Ectodermal cell (in vitro differentiated cells): ENCODE measurements around the gene DCPS.
"Not testable (repeated sequence)": the region's sequence is repeated elsewhere in the genome, so short reads cannot be mapped to it uniquely, and the experiment has no call there.

Source experiments
- H3K27ac ChIP-seq: 2 replicates; pipeline ENCODE4 v1.7.0; 2013; ENCODE audit warnings: mild to moderate bottlenecking, low read depth, low read length; ENCODE audit not compliant: insufficient read depth, poor library complexity, severe bottlenecking
- H3K27me3 ChIP-seq: 2 replicates; pipeline ENCODE4 v1.7.0; 2013; ENCODE audit warnings: mild to moderate bottlenecking, low read length; ENCODE audit not compliant: insufficient read depth, control insufficient read depth, poor library complexity, severe bottlenecking
- H3K36me3 ChIP-seq: one replicate; pipeline ENCODE4 v1.7.0; 2013; ENCODE audit warnings: low read length; ENCODE audit not compliant: control insufficient read depth, insufficient read depth
- H3K4me1 ChIP-seq: one replicate; pipeline ENCODE4 v1.7.0; 2013; ENCODE audit warnings: low read length; ENCODE audit not compliant: control insufficient read depth, insufficient read depth
- H3K4me3 ChIP-seq: 2 replicates; pipeline ENCODE4 v1.7.0; 2013; ENCODE audit warnings: low read depth, low read length, control low read depth; ENCODE audit not compliant: insufficient read depth
- H3K9me3 ChIP-seq: 2 replicates; pipeline ENCODE4 v1.7.0; 2013; ENCODE audit warnings: mild to moderate bottlenecking, low read length, moderate library complexity; ENCODE audit not compliant: control insufficient read depth
- WGBS, 2 experiments: methylation state at CpG; one replicate each; pipeline ENCODE4 v1.1.7; 2013; ENCODE audit warnings: missing lambda C conversion rate in 2 of 2; 5-methylcytosine and 5-hydroxymethylcytosine counted together

Gene DCPS

DNA sequence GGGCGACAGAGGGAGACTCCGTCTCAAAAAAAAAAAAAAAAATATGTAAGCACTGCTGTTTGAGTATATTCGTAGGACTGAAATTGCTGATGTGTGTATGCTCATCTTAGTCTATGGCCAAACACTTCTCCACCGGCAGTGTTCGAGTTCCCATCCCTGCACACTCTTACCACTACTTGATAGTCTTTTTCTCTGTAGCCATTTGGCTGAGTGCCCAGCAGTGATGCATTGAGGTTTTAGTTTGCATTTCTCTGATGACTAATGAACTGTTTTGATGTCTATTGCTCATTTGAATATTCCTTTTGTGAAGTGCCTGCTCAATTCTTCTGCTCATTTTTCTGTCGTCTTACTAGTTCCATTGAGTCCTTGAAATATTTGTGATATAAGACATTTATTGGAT lies 19.0 kb upstream of the DCPS start:
- Histone ChIP-seq H3K9me3 (no peaks in the 10 kb centered on the region), H3K36me3 (no peaks in the 10 kb centered on the region), H3K4me3 (no peak overlapping the region), H3K4me1 (no peaks in the 10 kb centered on the region), H3K27me3 (peaks cover 10% of the 10 kb centered on the region), H3K27ac (no peak overlapping the region)
- 96 to 97% methylated on average over 6 of the region's 6 CpGs for WGBS, 2 experiments

DNA sequence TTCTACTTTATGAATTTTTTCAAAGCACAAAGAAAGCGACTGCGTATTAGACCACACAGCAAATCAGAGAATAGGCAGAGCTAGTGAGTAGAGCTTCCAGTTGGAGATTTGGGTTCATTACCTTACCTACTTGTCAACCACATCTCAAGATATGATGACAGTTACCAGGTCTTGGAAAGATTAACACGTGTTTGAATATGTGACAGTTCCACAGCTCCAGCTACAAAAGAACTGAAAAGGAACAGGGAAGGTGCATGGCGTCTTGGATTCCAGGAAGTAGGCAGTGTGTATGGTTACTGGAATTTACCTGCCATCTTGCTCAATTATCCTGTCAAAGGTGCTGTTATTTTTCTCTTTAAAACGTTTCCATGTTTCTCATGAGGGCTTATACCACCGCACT lies 15.6 kb upstream of the DCPS start:
- whole genome bisulfite sequencing, 2 experiments: 94 to 97% methylated on average over 6 of the region's 6 CpGs
- Histone ChIP-seq H3K27ac (no peak overlapping the region), H3K9me3 (no peaks in the 10 kb centered on the region)

DNA sequence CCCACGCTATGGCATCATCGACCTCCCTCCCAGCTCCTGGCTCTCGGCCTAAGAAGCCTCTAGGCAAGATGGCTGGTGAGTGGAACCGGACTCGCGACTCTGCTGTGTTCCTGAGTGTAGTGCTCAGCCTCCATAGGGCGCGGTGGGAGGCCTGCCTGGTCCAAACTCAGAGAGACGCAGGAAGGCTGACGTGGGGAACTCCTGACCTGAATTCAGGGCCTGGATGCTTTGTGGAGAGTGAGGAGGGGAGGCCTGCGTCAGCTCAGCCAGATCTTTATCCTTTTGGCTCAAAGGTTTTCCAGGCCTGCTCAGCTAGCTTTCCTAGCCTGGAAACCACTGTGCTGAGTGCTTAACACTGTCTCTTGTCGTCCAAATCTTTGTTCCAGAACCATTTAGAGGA lies 13.0 kb upstream of the DCPS start:
- Histone ChIP-seq H3K27me3 (no peaks in the 10 kb centered on the region), H3K9me3 (no peaks in the 10 kb centered on the region), H3K27ac (no peak overlapping the region), H3K36me3 (peaks cover 6% of the 10 kb centered on the region), H3K4me1 (no peaks in the 10 kb centered on the region), H3K4me3 (no peak overlapping the region)
- 94% methylated on average over 12 of the region's 12 CpGs for WGBS, 2 experiments

More for the DNA sequence above, 15.6 kb upstream of the DCPS start:
- Histone ChIP-seq H3K27me3 (peaks cover 9% of the 10 kb centered on the region), H3K4me3 (no peak overlapping the region), H3K36me3 (peaks cover 6% of the 10 kb centered on the region), H3K4me1 (no peaks in the 10 kb centered on the region)

DNA sequence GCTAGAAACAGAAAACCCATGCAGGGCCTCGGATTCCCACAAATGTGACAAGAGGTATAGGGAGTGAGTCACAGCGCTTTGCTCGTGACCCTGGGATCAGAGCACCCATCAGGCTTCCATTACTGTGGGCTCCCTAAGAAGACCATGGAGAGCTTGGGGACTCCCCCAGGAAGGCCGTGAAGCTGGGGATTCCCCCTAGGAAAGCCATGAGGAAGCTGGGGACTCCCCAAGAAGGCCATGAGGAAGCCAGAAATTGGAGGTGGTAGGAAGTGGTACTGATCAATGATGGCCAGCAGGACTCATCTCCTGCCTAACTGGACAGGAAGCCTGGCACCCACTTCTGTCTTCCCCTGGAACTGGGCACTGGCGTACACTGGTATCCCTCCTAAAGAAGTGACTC lies 10.1 kb upstream of the DCPS start:
- Histone ChIP-seq H3K27ac (no peak overlapping the region), H3K4me3 (no peak overlapping the region), H3K4me1 (no peaks in the 10 kb centered on the region), H3K36me3 (peaks cover 6% of the 10 kb centered on the region), H3K9me3 (no peaks in the 10 kb centered on the region), H3K27me3 (no peaks in the 10 kb centered on the region)
- WGBS, 2 experiments: 96% methylated on average over 5 of the region's 5 CpGs

DNA sequence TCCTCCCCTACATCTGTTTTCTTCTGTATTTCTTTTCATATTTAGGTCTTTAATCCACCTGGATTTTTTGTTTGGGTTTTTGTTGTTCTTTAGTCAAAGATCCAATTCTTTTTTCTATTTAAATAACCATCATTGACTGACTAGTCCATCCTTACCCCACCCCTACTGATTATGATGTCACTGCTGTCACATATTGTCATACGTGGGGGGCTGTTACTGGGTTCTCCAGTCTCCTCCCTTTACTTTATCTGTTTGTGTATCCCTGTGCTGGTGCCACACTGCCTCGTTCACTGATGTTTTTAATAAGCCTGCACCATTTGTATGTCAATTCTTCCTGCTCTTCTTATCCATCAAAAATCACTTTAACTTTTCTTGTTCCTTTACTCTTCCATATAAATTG lies 6.9 kb upstream of the DCPS start:
- no peak overlapping the region for H3K27ac ChIP-seq
- H3K4me3 ChIP-seq: no peak overlapping the region
- WGBS, 2 experiments: 93 to 94% methylated on average over 2 of the region's 2 CpGs
- H3K36me3 ChIP-seq: peaks cover 6% of the 10 kb centered on the region
- no peaks in the 10 kb centered on the region for H3K4me1 ChIP-seq
- H3K9me3 ChIP-seq: no peaks in the 10 kb centered on the region
- H3K27me3 ChIP-seq: no peaks in the 10 kb centered on the region

DNA sequence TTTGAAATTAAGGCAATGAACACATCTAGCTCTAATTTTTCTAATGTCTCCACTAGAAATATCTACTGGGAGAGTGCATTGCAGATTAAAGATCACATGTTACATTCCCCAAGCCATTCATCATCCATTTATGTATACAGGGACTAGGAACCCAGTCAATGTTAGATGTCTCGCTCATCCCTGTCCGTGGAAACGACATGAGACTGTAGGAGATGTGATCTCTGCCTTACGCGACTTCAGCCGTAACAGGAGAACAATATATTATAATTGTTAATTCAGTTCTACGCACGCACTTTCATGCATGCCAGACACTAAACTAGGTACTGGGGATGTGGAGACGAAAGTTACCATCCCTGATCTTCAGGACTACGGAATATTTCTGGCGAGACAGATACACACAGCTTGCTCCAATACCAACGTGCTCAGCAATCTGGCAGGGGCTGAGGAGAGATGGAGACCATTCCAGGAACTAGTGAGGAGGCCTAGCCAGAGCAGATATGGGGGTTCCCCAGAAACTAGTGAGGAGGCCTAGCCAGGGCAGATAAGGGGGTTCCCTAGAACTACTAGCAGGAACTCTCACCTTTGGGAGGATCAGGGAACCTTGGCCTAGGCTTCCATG lies 706 bp downstream of the DCPS start:
- Histone ChIP-seq H3K4me3 (peak overlapping the region; percentile 66), H3K27me3 (no peaks in the 10 kb centered on the region), H3K4me1 (no peaks in the 10 kb centered on the region), H3K36me3 (no peaks in the 10 kb centered on the region), H3K9me3 (no peaks in the 10 kb centered on the region), H3K27ac (no peak overlapping the region)
- WGBS, 2 experiments: 75 to 80% methylated on average over 12 of the region's 12 CpGs

DNA sequence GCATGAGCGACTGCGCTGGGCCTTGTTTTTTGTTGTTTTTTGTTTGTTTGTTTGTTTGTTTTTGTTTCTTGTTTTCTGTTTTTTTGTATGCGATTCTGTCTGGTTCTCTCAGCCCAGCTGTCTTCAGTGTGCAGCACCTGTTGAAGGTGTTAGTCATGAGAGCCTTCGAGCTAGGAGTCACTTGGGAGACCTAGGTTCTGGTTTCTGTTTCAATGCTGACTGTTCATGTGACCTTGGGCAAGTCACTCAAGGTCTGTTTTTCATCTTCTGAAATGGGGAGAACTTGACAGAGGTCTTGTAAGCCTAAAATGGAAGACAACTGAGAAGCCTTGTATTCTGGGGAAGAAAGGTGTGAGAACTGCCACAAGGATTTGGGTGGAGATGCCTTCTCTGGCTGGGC lies 1.8 kb downstream of the DCPS start:
- 94% methylated on average over 4 of the region's 4 CpGs for WGBS, 2 experiments
- H3K27ac ChIP-seq: no peak overlapping the region
- no peaks in the 10 kb centered on the region for H3K9me3 ChIP-seq
- no peaks in the 10 kb centered on the region for H3K36me3 ChIP-seq
- no peaks in the 10 kb centered on the region for H3K27me3 ChIP-seq
- no peaks in the 10 kb centered on the region for H3K4me1 ChIP-seq
- H3K4me3 ChIP-seq: no peak overlapping the region

DNA sequence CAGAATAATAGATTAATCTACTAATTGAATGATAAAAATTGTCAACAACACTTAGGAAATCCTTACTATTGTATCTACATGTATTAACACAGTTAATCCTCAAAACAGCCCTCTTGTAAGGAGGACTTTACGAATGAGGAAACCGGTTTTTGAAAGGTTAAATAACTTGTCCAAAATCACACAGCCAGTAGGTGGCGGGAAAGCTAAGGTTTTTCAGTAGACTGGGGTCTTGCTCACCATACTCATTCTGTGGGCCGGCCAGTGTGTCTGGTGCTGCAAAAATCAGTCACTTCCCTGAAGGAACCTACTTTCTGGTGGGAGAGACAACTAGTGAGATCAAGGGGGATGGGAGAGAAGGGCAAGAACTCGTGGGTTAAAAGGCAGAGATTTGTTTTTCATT lies 3.8 kb downstream of the DCPS start:
- H3K4me3 ChIP-seq: no peak overlapping the region
- WGBS, 2 experiments: 48 to 55% methylated on average over 5 of the region's 5 CpGs
- H3K36me3 ChIP-seq: no peaks in the 10 kb centered on the region
- H3K9me3 ChIP-seq: no peaks in the 10 kb centered on the region
- H3K27me3 ChIP-seq: no peaks in the 10 kb centered on the region
- no peak overlapping the region for H3K27ac ChIP-seq
- H3K4me1 ChIP-seq: no peaks in the 10 kb centered on the region

DNA sequence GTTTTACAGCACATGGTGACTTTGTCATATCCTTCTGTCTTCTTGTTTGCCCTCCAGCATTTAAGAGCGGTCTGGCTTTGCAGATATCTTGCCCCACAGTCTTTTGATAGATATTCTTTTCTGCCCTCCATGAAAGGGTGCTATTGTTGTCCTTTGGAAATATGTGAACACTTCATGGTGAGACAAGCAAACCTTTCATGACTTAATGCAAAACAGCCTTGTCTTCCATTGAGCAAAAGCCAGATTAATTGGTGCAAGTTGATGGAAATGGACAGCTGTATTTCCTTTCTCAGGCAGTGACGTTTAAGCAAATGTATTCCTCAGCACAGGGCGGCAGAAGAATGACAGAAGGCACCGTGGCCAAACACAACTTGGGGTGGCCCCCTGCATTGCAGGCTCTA lies 4.4 kb downstream of the DCPS start:
- no peak overlapping the region for H3K4me3 ChIP-seq
- no peak overlapping the region for H3K27ac ChIP-seq
- H3K4me1 ChIP-seq: no peaks in the 10 kb centered on the region
- no peaks in the 10 kb centered on the region for H3K27me3 ChIP-seq
- WGBS, 2 experiments: 87 to 95% methylated on average over 4 of the region's 4 CpGs
- no peaks in the 10 kb centered on the region for H3K36me3 ChIP-seq
- H3K9me3 ChIP-seq: no peaks in the 10 kb centered on the region

DNA sequence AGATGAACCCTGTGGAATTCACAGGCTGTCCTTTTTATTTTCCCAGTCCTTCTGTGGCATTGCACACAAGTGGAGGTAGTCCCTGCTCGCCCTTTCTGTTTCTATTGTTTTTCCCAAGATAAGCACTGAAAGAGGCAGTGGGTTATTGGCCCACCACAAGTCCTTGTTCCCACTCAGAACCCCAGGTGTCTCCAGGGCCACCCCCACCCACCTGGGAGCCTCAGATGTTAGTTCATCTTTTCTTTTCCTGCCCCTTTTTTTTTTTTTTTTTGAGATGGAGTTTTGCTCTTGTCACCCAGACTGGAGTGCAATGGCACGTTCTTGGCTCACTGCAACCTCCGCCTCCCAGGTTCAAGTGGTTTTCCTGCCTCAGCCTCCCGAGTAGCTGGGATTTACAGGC lies 4.9 kb downstream of the DCPS start:
- H3K4me1 ChIP-seq, H3K27me3 ChIP-seq, H3K4me3 ChIP-seq, H3K9me3 ChIP-seq, H3K36me3 ChIP-seq, H3K27ac ChIP-seq: not testable (repeated sequence)
- 93 to 95% methylated on average over 4 of the region's 4 CpGs for WGBS, 2 experiments
